Activated CD8-positive, alpha-beta memory T cell treated with anti-CD3 and anti-CD28 coated beads, Interleukin-2, amount 50 U/mL, for 48 hours (primary cell): ENCODE data around the gene ATMIN.

Source experiments
- DNase-seq: peaks from one replicate; pipeline ENCODE4 v3.0.0-alpha.2; 2020

ATMIN gene

GRCh38 chr16:81070979-81071378, 35.3 kb downstream of the ATMIN start:
- no peak for DNase-seq

DNA sequence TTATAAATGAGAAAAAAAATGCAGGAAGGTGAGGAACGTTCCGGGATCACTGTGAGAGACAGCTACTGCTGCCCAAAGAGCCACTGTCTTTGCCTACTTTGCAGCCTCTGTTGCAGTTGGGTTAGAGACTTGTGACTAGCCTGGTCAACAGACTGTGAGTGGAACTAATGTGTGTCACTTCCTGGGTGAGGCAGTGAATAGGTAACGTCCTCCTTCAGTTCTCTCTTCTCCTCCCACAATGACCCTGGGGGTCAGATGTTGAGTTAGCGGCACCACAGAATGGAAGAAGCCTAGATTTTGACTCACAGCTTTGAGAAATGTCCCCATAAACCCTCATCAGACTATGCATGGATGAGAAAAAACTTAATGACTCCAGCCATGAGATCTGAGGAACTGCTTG, 36.2 kb downstream of the ATMIN start:
- DNase-seq = no peak

DNA sequence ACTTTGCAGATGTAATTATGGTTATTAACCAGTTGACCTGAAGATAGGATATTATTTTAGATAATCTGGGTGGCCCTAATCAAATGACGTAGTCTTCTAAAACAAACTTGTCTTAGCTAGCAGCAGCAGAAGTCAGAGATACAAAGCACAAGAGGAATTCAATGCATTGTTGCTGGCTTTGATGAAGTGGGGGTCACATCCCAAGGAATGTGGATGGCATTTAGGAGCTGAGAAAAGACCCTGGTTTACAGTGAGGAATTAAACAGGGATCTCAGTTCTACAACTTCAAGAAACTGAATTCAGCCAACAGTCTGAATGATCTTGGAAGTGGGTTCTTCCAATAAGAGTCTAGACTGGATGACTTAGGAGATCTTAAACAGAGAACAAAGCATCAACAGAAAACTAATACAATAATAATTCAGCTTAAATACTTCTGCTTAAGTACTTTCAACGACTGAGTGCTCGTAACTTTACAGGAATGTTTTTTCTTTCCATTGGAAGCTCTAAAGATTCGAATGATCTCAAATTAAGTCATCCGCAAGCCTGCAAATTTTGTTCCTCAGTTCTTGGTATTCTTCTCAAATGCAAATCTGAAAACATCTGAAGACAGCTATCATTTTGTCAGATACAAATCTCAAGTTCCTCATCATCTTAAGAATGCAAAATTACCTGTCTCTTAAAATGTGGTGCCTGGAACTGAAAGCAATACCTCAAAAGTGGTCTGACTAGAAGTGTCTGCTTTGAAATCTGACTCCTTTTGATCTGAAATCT, 38.1 kb downstream of the ATMIN start:
- no peak for DNase-seq

- peak; percentile 96 for DNase-seq
Measured at GRCh38 chr16:81076566-81077075, 41.0 kb downstream of the ATMIN start.

GRCh38 chr16:81077076-81077940, 41.7 kb downstream of the ATMIN start, which contains the start of gene C16orf46:
Gene C16orf46 (minus strand): TSS chr16:81077238. CDS start chr16:81063955, 13,283 bp downstream.
- peak; percentile 99 for DNase-seq

DNA sequence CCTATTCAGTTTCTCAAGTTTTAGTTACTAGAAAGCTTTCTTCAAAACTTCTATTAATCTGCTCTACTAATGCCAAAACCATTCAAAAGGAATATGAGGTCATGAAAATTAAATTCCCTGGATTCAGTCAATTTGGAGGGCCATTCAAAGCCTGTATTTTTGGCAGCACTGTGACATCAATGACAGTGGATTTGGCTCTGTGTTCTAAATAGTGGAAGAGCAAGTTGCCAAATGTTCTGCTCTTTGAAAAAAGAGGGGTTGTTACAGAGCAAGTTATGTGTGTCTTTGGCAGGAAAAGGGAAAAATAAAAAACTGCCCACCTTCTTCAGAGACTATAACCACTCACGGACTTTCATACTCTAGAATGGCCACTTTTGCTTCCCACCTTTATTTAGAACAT, 44.6 kb downstream of the ATMIN start:
- DNase-seq = no peak

- DNase-seq = no peak
Measured at GRCh38 chr16:81081014-81081413, 45.4 kb downstream of the ATMIN start.

GRCh38 chr16:81088836-81089235, 53.2 kb downstream of the ATMIN start:
- no peak for DNase-seq

DNA sequence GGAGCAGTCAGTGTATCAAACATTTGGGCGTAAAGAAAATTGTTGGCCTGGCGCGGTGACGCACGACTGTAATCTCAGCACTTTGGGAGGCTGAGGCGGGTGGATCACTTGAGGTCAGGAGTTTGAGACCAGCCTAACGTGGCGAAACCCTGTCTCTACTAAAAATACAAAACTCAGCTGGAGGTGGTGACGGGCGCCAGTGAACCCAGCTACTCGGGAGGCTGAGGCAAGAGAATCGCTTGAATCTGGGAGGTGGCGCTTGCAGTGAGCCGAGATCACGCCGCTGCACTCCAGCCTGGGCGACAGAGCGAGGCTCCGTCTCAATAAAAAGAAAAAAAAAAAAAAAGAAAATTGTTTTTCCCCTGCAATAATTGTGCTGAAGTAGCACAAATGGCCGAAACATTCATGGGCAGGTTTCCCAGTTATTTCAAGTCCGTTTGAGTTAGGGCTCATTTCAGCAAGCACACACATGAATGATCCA, 59.2 kb downstream of the ATMIN start:
- no peak for DNase-seq

DNA sequence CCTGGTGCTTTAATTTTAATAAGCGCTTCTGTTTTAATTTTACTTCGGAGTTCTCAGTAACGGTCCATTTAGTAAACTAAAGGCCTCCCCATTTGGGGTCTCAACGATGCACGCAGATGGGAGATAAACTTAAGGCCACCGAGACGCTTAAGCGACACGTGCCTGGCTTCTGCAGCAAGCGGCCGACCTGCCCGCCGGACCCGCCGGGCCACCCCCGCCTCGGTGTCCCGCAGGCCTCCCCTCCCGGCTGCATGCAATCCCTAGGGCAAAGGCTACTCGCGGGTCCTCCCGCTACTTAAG, 60.0 kb downstream of the ATMIN start:
- DNase-seq = no peak

DNA sequence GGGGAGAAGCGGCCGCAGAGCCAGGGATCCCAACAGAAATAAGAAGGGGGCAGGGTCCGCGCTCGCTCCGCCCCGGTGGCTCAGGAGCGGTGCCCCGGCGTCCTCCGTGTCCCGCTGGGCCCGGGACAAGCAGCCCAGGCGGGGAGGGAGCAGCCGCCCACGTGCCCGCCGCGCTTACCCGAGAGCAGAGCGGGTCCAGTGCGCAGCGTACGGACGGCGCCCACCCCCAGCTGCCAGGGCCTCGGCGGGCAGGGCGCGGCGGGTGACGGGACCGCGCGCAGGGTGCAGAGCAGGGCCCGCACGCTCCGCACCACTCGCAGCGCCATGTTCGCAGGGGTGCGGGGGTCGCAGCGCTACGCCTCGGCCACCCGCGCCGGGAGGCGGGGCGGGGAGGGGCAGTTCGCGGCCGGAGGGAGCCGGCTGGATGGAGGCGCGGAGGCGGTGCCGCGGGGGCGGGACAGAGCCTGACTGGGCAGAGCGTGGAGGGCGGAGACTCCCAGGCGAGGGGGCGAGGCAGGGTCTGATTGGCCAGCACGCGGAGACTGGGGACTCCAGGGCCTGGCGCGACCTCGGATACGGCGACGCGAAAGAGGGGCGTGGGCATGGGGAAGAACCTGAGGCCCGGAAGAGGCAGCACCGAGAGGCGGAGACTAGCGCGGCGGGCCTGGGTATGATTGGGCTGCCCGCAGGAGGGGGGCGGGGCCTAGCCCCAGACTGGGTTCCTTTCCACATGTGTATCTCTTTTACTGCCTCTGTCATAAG, 60.5 kb downstream of the ATMIN start, which contains the start of gene GCSH:
TSS of gene GCSH (minus strand) at position 443 of the 762 bp plus-strand sequence. CDS start at position 326, 117 bp downstream.
- DNase-seq = peak; percentile 97

- DNase-seq = no peak
Measured at GRCh38 chr16:81096715-81097208, 61.1 kb downstream of the ATMIN start.
